GM21360 (cell line): ENCODE measurements around the gene NEU4.
"Not testable (repeated sequence)": the region's sequence is repeated elsewhere in the genome, so short reads cannot be mapped to it uniquely, and the experiment has no call there.

Experiments used
- ATAC-seq: cut with Tn5 transposase; IDR thresholded peaks from one replicate; pipeline ENCODE4 v1.9.1; 2021; ENCODE audit warnings: mild to moderate bottlenecking, moderate library complexity; ENCODE audit not compliant: unreplicated experiment

The NEU4 gene

GRCh38 chr2:241823531-241824437 is 14.8 kb downstream of the NEU4 start:
- ATAC-seq, result not testable (repeated sequence)

- no peak for ATAC-seq
Measured at GRCh38 chr2:241827394-241827793, 18.4 kb downstream of the NEU4 start.

GRCh38 chr2:241833101-241833663 is 24.2 kb downstream of the NEU4 start:
- ATAC-seq, result no peak

- not testable (repeated sequence) for ATAC-seq
Measured at GRCh38 chr2:241833756-241834526, 24.9 kb downstream of the NEU4 start.

GRCh38 chr2:241834527-241835210 is 25.7 kb downstream of the NEU4 start:
- ATAC-seq, result no peak

GRCh38 chr2:241835611-241836010 is 26.6 kb downstream of the NEU4 start:
- no peak for ATAC-seq

GRCh38 chr2:241836292-241836691 is 27.3 kb downstream of the NEU4 start:
- ATAC-seq, result no peak

- no peak for ATAC-seq
Measured at GRCh38 chr2:241837197-241837965, 28.4 kb downstream of the NEU4 start.

- no peak for ATAC-seq
Measured at GRCh38 chr2:241841181-241842066, 32.4 kb downstream of the NEU4 start.

- ATAC-seq, result no peak
Measured at GRCh38 chr2:241842067-241842415, 33.0 kb downstream of the NEU4 start.

- ATAC-seq, result no peak
Measured at GRCh38 chr2:241842620-241843211, 33.7 kb downstream of the NEU4 start.

GRCh38 chr2:241843321-241844065 is 34.5 kb downstream of the NEU4 start:
- ATAC-seq, result no peak

GRCh38 chr2:241844066-241844728 is 35.2 kb downstream of the NEU4 start:
- ATAC-seq, result peak; percentile 71

GRCh38 chr2:241844831-241845578 is 36.0 kb downstream of the NEU4 start:
- ATAC-seq, result no peak

GRCh38 chr2:241846406-241846805 is 37.4 kb downstream of the NEU4 start:
- no peak for ATAC-seq

GRCh38 chr2:241848761-241849615 is 40.0 kb downstream of the NEU4 start:
- no peak for ATAC-seq
